ENCODE results near the gene PNLIPRP2.

DNA sequence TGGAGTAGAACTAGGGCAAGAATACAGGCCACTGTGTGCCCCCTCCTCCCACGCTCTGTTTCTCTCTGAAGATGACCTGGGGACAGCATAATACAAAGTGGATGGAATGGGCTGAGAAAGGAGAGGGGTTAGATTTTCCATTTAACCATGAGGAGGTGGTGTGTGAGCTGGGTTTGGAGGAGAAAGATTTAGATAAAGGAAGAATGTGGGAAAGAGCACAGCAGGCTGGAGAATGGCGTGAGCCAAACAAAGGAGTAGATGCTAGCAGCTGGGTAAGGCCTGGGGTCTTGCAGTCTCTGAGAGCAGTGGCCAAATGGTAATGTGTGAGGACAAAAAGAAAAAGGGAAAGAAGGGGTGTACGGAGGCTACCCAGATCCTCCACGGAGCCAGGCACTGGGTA lies 8.6 kb downstream of the PNLIPRP2 start:
- TF ChIP-seq, protein P1, sequence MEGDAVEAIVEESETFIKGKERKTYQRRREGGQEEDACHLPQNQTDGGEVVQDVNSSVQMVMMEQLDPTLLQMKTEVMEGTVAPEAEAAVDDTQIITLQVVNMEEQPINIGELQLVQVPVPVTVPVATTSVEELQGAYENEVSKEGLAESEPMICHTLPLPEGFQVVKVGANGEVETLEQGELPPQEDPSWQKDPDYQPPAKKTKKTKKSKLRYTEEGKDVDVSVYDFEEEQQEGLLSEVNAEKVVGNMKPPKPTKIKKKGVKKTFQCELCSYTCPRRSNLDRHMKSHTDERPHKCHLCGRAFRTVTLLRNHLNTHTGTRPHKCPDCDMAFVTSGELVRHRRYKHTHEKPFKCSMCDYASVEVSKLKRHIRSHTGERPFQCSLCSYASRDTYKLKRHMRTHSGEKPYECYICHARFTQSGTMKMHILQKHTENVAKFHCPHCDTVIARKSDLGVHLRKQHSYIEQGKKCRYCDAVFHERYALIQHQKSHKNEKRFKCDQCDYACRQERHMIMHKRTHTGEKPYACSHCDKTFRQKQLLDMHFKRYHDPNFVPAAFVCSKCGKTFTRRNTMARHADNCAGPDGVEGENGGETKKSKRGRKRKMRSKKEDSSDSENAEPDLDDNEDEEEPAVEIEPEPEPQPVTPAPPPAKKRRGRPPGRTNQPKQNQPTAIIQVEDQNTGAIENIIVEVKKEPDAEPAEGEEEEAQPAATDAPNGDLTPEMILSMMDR (IDR thresholded peaks at IDR 0.05): no peak
- TF ChIP-seq POLR2A (IDR thresholded peaks at IDR 0.05): no peak

All from tibial nerve (tissue), 3 donors.